CD14-positive monocyte (primary cell): ENCODE results near the gene SNX1. TPM values are rescaled to one million over a fixed set of nuclear protein-coding genes. Genes with fewer than 3 reads are reported as not detected.
A peak's percentile ranks its signal among the peaks of the same experiment; 100 is the strongest.

Experiments
- DNase-seq, 3 donors: peaks; one replicate each; pipeline ENCODE4 v3.0.0-alpha.2; 2011 to 2022
- H2AFZ ChIP-seq: 2 replicates; pipeline ENCODE4 v1.6.0; 2012; ENCODE audit warnings: mild to moderate bottlenecking, low read depth, low read length, inconsistent platforms; ENCODE audit not compliant: insufficient read depth, poor library complexity, severe bottlenecking
- H3K27ac ChIP-seq, 2 donors: 1 replicate in 1 of 2; 2 replicates in 1 of 2; pipeline ENCODE4 v1.5.1; 2012 to 2013; ENCODE audit warnings: low read length in 2 of 2, control low read depth in 1 of 2, inconsistent platforms in 1 of 2, low read depth in 1 of 2, mild to moderate bottlenecking in 1 of 2
- H3K27me3 ChIP-seq, 2 donors: one replicate each; pipeline versions ENCODE4 v1.6.0 to v1.6.1; 2011 to 2013; ENCODE audit warnings: low read length in 2 of 2; ENCODE audit not compliant: control insufficient read depth in 2 of 2, insufficient read depth in 2 of 2
- H3K36me3 ChIP-seq, 2 donors: replicated peaks in 1 of 2; 1 replicate in 1 of 2; 2 replicates in 1 of 2; pipeline versions ENCODE4 v1.5.1 to v1.6.1; 2012 to 2013; ENCODE audit warnings: low read length in 2 of 2, control low read depth in 1 of 2, inconsistent platforms in 1 of 2, mild to moderate bottlenecking in 1 of 2; ENCODE audit not compliant: insufficient read depth in 2 of 2, control insufficient read depth in 1 of 2
- H3K4me1 ChIP-seq, 2 donors: 1 replicate in 1 of 2; 2 replicates in 1 of 2; pipeline versions ENCODE4 v1.5.1 to v1.6.1; 2012 to 2013; ENCODE audit warnings: low read length in 2 of 2, control low read depth in 1 of 2, inconsistent platforms in 1 of 2, mild to moderate bottlenecking in 1 of 2, moderate library complexity in 1 of 2; ENCODE audit not compliant: insufficient read depth in 2 of 2, control insufficient read depth in 1 of 2
- H3K4me2 ChIP-seq: replicated peaks from 2 replicates; pipeline ENCODE3; 2012; ENCODE audit warnings: low read length, moderate library complexity, mild to moderate bottlenecking; ENCODE audit not compliant: poor library complexity, severe bottlenecking; ENCODE audit errors: extremely low read depth
- H3K4me3 ChIP-seq, 3 experiments: fragments of 200-600 bp in 1 of 3; sonication (generic) in 1 of 3; replicated peaks in 1 of 3; 1 replicate in 2 of 3; 2 replicates in 1 of 3; pipeline ENCODE4 v1.5.1; 2011 to 2013; ENCODE audit warnings: low read length in 3 of 3, mild to moderate bottlenecking in 3 of 3, control low read depth in 2 of 3, low read depth in 2 of 3, inconsistent platforms in 1 of 3, moderate library complexity in 1 of 3
- H3K79me2 ChIP-seq: 2 replicates; pipeline ENCODE4 v1.6.0; 2012; ENCODE audit warnings: mild to moderate bottlenecking, control low read depth, inconsistent platforms, low read length, moderate library complexity; ENCODE audit not compliant: insufficient read depth
- H3K9ac ChIP-seq: 2 replicates; pipeline ENCODE4 v1.6.0; 2017; ENCODE audit warnings: low read length, mild to moderate bottlenecking; ENCODE audit not compliant: insufficient read depth, poor library complexity, severe bottlenecking
- H3K9me3 ChIP-seq, 2 donors: replicated peaks in 1 of 2; 1 replicate in 1 of 2; 2 replicates in 1 of 2; pipeline versions ENCODE4 v1.5.1 to v1.6.1; 2012 to 2013; ENCODE audit warnings: low read length in 2 of 2, control low read depth in 1 of 2; ENCODE audit not compliant: control insufficient read depth in 1 of 2, insufficient read depth in 1 of 2
- H4K20me1 ChIP-seq: 2 replicates; pipeline ENCODE4 v1.6.0; 2012; ENCODE audit warnings: mild to moderate bottlenecking, low read length, control low read depth, moderate library complexity; ENCODE audit not compliant: insufficient read depth
- H3K27ac Mint-ChIP-seq, 7 donors: one replicate each; pipeline ENCODE4 v1.8.0; 2020; ENCODE audit warnings: mild to moderate bottlenecking in 7 of 7, mixed read lengths in 7 of 7, moderate library complexity in 6 of 7, inconsistent platforms in 2 of 7
- H3K27me3 Mint-ChIP-seq, 3 donors: one replicate each; pipeline ENCODE4 v1.8.0; 2021 to 2022; ENCODE audit warnings: low read depth in 3 of 3, mild to moderate bottlenecking in 3 of 3, mixed read lengths in 3 of 3, moderate library complexity in 3 of 3, inconsistent platforms in 1 of 3
- H3K36me3 Mint-ChIP-seq, 2 donors: one replicate each; pipeline ENCODE4 v1.8.0; 2020; ENCODE audit warnings: mixed read lengths in 2 of 2, inconsistent platforms in 1 of 2, mild to moderate bottlenecking in 1 of 2
- H3K4me1 Mint-ChIP-seq: one replicate; pipeline ENCODE4 v1.8.0; 2020; ENCODE audit warnings: mild to moderate bottlenecking, mixed read lengths
- H3K4me3 Mint-ChIP-seq, 2 donors: one replicate each; pipeline ENCODE4 v1.8.0; 2020; ENCODE audit warnings: mild to moderate bottlenecking in 2 of 2, mixed read lengths in 2 of 2, moderate library complexity in 1 of 2
- H3K9me3 Mint-ChIP-seq, 7 donors: one replicate each; pipeline ENCODE4 v1.8.0; 2020 to 2022; ENCODE audit warnings: mixed read lengths in 7 of 7, mild to moderate bottlenecking in 6 of 7, moderate library complexity in 6 of 7, inconsistent platforms in 2 of 7
- CTCF ChIP-seq: fragments of 200-600 bp; IDR thresholded peaks from one replicate; pipeline ENCODE4 v1.8.0; 2022; ENCODE audit warnings: antibody characterized with exemption, mild to moderate bottlenecking
- WGBS: methylation state at CpG from one replicate; pipeline ENCODE4 v1.1.5; 2013; ENCODE audit warnings: missing lambda C conversion rate; ENCODE audit not compliant: insufficient coverage; 5-methylcytosine and 5-hydroxymethylcytosine counted together
- intact Hi-C, 2 donors: fragments of 100-400 bp; cut with micrococcal nuclease; formaldehyde crosslinking; loops; one replicate each; pipeline versions ENCODE4 v1.15.0 to v1.15.1; 2023
- polyA plus RNA-seq, 3 donors: library from polyadenylated mRNA; depleted of rRNA in 1 of 3; unstranded in 2 of 3; stranded (reverse) in 1 of 3; fragments of 300-500 nt in 2 of 3; fragments of >200 nt in 1 of 3; fragmentation: Illumina TruSeq in 2 of 3; gene quantifications; 1 replicate in 2 of 3; 2 replicates in 1 of 3; pipeline ENCODE4 v1.2.3, GENCODE V29; 2012 to 2021

The SNX1 gene
- polyA plus RNA-seq, 3 donors = 104 to 115 (median 115) TPM

DNA sequence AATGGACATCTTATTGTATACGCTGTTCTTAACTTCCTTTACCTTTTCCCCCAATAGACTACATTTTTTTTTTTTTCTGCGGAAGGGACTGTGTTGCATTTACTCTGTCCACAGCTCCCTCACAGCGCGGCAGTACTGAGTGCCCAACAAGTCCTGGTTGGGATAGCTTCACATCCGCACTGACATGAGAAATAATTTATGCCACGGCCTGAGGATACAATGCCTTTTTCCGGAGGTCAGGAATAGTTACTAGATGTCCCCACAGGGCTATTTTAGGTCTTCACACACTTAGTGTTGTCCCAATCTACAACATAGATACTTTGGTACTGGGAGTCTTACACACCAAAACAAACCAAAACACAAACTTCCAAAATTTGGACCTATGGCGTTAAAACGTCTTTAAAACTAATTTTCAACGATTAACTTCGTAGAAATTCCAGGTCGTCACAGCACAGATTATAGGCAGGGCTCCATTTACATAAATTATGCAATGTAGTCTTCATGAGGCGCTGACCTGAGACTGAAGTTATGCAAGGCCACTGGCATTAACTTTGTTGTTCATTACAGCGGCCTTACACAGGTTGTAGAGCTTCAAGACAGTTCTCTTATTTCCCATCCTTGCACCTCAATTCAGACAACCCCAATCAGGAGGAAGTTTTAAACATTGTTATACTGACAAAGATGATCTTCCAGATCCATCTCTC, 68.0 kb downstream of the SNX1 start:
- peak overlapping the region; percentile 93 to 96 (median 95) for H3K27ac Mint-ChIP-seq
- peaks cover 16 to 19% of the 10 kb centered on the region in 2 donors for H3K36me3 ChIP-seq
- 7% methylated on average over 3 of the region's 14 CpGs for WGBS

More for the DNA sequence above, 68.0 kb downstream of the SNX1 start:
- Mint-ChIP-seq H3K27me3 (peaks cover 0 to 2% (median 0%) of the 10 kb centered on the region in 3 donors), H3K4me3 (peak overlapping the region; percentile 78 to 96), H3K9me3 (no peaks in the 10 kb centered on the region), H3K36me3 (peaks cover 25 to 27% of the 10 kb centered on the region in 2 donors), H3K4me1 (peaks cover 37% of the 10 kb centered on the region)
- peak overlapping the region; percentile 63 to 92 (median 67) for H3K4me3 ChIP-seq
- H3K9ac ChIP-seq = peak overlapping the region; percentile 76
- no peaks in the 10 kb centered on the region for H3K9me3 ChIP-seq
- peaks cover 29 to 34% of the 10 kb centered on the region in 2 donors for H3K4me1 ChIP-seq
- H3K27ac ChIP-seq = peak overlapping the region; percentile 86 to 94
- peaks cover 37% of the 10 kb centered on the region for H3K79me2 ChIP-seq
- H3K27me3 ChIP-seq = no peaks in the 10 kb centered on the region
- TF ChIP-seq CTCF = no peak
- H3K4me2 ChIP-seq = peak overlapping the region; percentile 89
- peak; percentile 41 to 71 (median 66) for DNase-seq
- peak overlapping the region; percentile 86 for H2AFZ ChIP-seq
- peaks cover 36% of the 10 kb centered on the region for H4K20me1 ChIP-seq
- intact Hi-C loops = loop anchor here (2.0 to 10.0 kb wide), 5 partner anchors 69 to 298 kb away; partner anchors contain the start of genes CIAO2A (in 1 of the 2), CSNK1G1 (in 1 of the 2), SNX1 (in 1 of the 2) and TRIP4 (in 1 of the 2)
